ENCODE measurements around the gene KRTAP10-3. TPM values are rescaled to one million over a fixed set of nuclear protein-coding genes. Genes with fewer than 3 reads are reported as not detected.

Gene KRTAP10-3
- total and polyA plus RNA-seq, 2 of the 13 experiments (the other 11 are each of a cell fraction or from before 2014, with no cell fraction given), result not detected

GRCh38 chr21:44532712-44533111 lies 25.9 kb downstream of the KRTAP10-3 start (continued):
- TF ChIP-seq THRA (CRISPR knock-in tag; IDR thresholded peaks at IDR 0.05; ENCODE audit: borderline replicate concordance) (no peak), ZNF562 (CRISPR knock-in tag; IDR thresholded peaks at IDR 0.05; ENCODE audit: borderline replicate concordance) (no peak), PRDM4 (CRISPR knock-in tag; IDR thresholded peaks at IDR 0.05; ENCODE audit: borderline replicate concordance) (no peak), ERF (CRISPR knock-in tag; IDR thresholded peaks at IDR 0.05) (no peak)

DNA sequence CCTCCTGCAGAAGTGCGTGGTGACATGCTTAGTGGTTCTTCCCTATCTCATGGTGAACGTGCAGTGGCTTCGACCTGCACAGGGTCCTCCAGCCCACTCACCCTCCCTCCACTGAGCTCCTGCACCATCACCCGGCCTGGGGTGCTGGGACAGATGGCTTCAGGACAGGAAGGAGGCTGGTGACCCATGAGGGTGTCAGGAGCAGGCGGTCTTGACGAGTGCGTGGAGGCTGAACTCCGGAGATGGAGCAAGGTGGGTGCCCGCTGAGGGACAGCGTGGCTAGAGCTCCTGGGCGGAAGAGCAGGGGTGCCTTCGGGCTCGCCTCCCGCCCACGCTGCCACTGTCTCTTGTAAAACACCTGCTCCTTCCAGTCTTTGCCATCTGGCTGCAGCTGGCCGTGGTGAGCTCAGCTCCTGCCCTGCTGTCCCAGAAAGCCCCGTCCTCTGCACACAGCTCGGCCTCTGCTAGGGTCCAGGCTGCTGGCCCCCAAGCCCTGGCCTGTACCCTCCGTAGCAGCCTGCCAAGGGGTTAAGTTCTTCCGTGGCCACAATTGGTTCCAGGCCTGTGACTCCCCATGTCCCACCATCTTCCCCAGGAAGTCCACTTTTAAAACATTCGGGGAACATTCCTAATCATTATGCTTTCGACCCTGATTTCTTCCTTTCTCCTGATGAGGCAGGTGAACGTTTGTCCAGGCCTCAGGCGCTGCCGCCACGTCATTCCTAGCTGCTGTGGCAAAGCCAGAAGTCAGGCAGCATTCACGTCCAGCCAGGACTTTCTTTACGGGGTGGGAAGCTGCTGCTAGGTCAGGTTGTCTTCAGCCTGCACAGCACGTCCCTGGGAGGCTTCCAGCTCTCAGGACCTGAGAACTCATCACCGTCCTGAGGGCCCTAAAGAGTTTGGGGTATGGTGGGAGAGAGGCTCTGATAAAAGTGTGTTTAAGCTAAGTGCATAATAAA lies 26.7 kb downstream of the KRTAP10-3 start:
- no TSS peak for BruUV-seq (replicated peaks)
- Histone ChIP-seq H2AFZ (ENCODE audit: low read length) (no peak overlapping the region), H3K9ac (ENCODE audit: insufficient read depth, low read depth, low read length) (no peak overlapping the region), H3K27ac (ENCODE audit: extremely low read length, insufficient read depth, low read length) (no peak overlapping the region), H3K4me3 (replicated peaks in 1 of 3; ENCODE audit: insufficient read depth in 1 of 3, low read depth in 2 of 3, low read length in 3 of 3) (no peak overlapping the region), H3K4me2 (ENCODE audit: low read depth, low read length) (no peak overlapping the region), H3K27me3 (ENCODE audit: control insufficient read depth in 1 of 2, insufficient read depth in 2 of 2, low read length in 2 of 2) (peaks cover 0 to 14% of the 10 kb centered on the region in 2 experiments; a peak in 2 of 5 replicates), H4K20me1 (ENCODE audit: insufficient read depth, low read length) (no peaks in the 10 kb centered on the region), H3K9me3 (ENCODE audit: low read length) (no peaks in the 10 kb centered on the region), H3K4me1 (ENCODE audit: insufficient read depth, low read length) (no peaks in the 10 kb centered on the region), H3K36me3 (replicated peaks in 1 of 2; ENCODE audit: control insufficient read depth in 1 of 2, insufficient read depth in 2 of 2, low read length in 2 of 2) (no peaks in the 10 kb centered on the region), H3K79me2 (ENCODE audit: insufficient read depth, low read length) (no peaks in the 10 kb centered on the region)
- CTCF ChIA-PET (ENCODE audit: low intra/inter-chr PET ratio, low total read pairs), result no interaction called here
- 51% methylated on average over 30 of the region's 30 CpGs for WGBS (ENCODE audit: low lambda C conversion rate)
- in situ Hi-C loops (cut with HindIII; ENCODE audit: extremely low pct_ligation_motif_present, low pct_unique_long_range_greater_than_20kb), result no loop called here
- ATAC-seq (no peak), FAIRE-seq (no peak), DNase-seq (ENCODE audit: low spot score) (no peak)
- POLR2A ChIA-PET, result no interaction called here
- intact Hi-C loops (cut with micrococcal nuclease; ENCODE audit: unreplicated experiment), result no loop called here
- no peak for TF ChIP-seq EP300 (IDR thresholded peaks at IDR 0.05; ENCODE audit: low read depth in 2 of 2, low read length in 2 of 2)
- no peak for TF ChIP-seq EP300 (CRISPR knock-in tag; IDR thresholded peaks at IDR 0.05; ENCODE audit: borderline replicate concordance)
- no peak for TF ChIP-seq SMAD9 (CRISPR knock-in tag; IDR thresholded peaks at IDR 0.05)
- TF ChIP-seq RARG (CRISPR knock-in tag; IDR thresholded peaks at IDR 0.05; ENCODE audit: low read depth), result no peak
- no peak for TF ChIP-seq LRRFIP1 (CRISPR knock-in tag; conservative IDR thresholded peaks at IDR 0.05)
- no peak for TF ChIP-seq HHEX (CRISPR knock-in tag; IDR thresholded peaks at IDR 0.05)
- no peak for TF ChIP-seq ZNF33B (CRISPR knock-in tag; IDR thresholded peaks at IDR 0.05)
- TF ChIP-seq ZFY (CRISPR knock-in tag; IDR thresholded peaks at IDR 0.05), result no peak
- TF ChIP-seq, protein P1, sequence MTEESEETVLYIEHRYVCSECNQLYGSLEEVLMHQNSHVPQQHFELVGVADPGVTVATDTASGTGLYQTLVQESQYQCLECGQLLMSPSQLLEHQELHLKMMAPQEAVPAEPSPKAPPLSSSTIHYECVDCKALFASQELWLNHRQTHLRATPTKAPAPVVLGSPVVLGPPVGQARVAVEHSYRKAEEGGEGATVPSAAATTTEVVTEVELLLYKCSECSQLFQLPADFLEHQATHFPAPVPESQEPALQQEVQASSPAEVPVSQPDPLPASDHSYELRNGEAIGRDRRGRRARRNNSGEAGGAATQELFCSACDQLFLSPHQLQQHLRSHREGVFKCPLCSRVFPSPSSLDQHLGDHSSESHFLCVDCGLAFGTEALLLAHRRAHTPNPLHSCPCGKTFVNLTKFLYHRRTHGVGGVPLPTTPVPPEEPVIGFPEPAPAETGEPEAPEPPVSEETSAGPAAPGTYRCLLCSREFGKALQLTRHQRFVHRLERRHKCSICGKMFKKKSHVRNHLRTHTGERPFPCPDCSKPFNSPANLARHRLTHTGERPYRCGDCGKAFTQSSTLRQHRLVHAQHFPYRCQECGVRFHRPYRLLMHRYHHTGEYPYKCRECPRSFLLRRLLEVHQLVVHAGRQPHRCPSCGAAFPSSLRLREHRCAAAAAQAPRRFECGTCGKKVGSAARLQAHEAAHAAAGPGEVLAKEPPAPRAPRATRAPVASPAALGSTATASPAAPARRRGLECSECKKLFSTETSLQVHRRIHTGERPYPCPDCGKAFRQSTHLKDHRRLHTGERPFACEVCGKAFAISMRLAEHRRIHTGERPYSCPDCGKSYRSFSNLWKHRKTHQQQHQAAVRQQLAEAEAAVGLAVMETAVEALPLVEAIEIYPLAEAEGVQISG (CRISPR knock-in tag; IDR thresholded peaks at IDR 0.05), result no peak
